GM19397 (cell line): ENCODE results near the gene ISY1.
A peak's percentile ranks its signal among the peaks of the same experiment; 100 is the strongest.
"Not testable (repeated sequence)": the region's sequence is repeated elsewhere in the genome, so short reads cannot be mapped to it uniquely, and the experiment has no call there.

ENCODE experiments used
- ATAC-seq: cut with Tn5 transposase; IDR thresholded peaks from one replicate; pipeline ENCODE4 v1.9.1; 2021; ENCODE audit warnings: mild to moderate bottlenecking, moderate library complexity; ENCODE audit not compliant: unreplicated experiment

ISY1 gene

DNA sequence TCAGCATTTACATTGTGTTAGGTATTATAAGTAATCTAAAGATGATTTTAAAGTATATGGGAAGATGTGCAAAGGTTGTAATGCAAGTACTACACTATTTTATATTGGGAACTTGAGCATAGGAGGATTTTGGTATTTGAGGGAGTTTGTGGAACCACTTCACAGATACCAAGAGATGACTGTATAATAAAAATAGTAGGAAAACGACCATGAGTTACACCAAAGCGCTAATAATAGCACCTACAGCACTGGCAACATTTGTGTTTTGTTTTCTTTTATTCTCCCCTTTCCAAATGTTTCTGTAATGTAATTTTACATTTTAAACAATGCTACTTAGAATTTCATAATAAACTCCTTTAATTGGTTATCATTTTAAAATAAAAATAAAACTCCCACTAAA, 12.3 kb upstream of the ISY1 start:
- ATAC-seq, result no peak

- no peak for ATAC-seq
Measured at GRCh38 chr3:129166579-129167332, 5.9 kb upstream of the ISY1 start.

DNA sequence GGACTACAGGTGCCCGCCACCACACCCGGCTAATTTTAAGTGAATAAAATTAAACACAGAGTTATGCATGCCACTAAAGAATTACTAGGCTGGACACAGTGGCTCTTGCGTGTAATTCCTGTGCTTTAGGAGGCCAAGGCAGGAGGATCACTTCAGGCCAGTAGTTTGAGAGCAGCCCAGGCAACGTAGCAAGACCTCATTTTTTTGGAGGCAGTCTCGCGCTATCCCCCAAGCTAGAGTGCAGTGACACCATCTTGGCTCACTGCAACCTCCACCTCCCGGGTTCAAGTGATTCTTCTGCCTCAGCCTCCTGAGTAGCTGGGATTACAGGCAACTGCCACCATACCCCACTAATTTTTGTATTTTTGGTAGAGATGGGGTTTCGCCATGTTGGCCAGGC, 4.7 kb upstream of the ISY1 start:
- ATAC-seq, result not testable (repeated sequence)

DNA sequence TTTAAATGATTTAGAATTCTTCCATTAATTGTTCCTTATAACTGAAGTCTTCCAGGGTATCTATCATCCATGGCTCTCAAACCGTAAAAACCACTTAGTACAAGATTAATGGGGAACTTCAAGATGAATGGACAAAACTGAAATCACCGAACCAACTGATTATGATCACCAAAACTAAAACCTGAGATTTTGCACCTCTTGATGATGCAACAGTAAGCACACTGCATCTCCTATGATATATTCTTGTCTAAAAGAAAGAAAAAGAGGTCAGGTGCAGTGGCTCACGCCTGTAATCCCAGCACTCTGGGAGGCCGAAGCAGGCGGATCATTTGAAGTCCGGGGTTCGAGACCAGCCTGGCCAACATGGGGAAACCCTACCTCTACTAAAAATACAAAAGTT, 3.6 kb upstream of the ISY1 start:
- no peak for ATAC-seq

- no peak for ATAC-seq
Measured at GRCh38 chr3:129162729-129163579, 2.1 kb upstream of the ISY1 start.

DNA sequence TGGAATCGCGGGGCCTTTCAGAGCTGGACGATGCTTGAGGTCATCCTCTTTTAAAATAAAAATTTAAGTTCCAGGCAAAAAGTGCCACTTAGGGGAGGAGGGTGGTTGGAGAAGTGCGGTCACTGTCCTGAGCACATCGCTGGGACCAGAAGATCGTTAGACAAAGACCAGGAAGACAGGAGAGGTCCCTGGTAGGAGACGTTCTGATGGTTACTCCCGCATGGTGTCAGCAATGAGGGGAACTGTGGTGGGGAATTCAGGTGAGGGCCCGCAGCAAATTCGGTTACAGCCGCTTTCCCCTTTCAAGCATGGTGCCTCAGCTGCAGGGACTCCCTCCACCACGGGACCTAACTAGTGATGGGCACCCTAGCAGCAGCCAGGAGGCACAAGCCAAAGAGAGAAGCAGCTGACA, 1.0 kb upstream of the ISY1 start:
- no peak for ATAC-seq

DNA sequence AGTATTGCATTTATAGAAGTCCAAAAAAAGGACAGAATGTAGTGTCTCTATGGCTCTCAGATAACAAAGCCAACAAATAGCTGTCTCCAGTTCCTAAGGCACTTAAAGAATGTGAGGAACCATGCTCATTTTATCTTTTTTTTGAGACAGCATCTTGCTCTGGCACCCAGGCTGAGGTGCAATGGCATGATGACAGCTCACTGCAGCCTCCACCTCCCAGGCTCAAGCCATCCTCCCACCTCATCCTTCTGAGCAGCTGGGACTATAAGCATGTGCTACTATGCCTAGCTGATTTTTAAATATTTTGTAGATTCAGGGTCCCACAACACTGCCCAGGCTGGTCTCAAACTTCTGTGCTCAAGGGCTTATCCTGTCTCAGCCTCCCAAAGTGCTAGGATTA, 16.1 kb downstream of the ISY1 start:
- ATAC-seq, result no peak

DNA sequence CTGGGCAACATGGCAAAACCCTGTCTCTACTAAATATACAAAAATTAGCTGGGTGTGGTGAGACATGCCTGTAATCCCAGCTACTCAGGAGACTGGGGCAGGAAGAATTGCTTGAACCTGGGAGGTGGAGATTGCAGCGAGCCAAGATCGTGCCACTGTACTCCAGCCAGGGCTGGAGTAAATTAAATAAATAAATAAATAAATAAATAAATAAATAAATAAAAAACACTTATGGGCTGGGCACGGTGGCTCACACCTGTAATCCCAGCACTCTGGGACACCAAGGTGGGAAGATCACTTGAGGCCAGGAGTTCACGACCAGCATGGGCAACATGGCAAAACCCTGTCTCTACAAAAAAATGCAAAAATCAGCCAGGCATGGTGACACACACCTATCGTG, 19.9 kb downstream of the ISY1 start:
- not testable (repeated sequence) for ATAC-seq

- no peak for ATAC-seq
Measured at GRCh38 chr3:129139911-129140310, 21.0 kb downstream of the ISY1 start.

GRCh38 chr3:129136275-129136674, 24.6 kb downstream of the ISY1 start:
- ATAC-seq, result not testable (repeated sequence)

- ATAC-seq, result no peak
Measured at GRCh38 chr3:129132097-129132866, 28.6 kb downstream of the ISY1 start.

DNA sequence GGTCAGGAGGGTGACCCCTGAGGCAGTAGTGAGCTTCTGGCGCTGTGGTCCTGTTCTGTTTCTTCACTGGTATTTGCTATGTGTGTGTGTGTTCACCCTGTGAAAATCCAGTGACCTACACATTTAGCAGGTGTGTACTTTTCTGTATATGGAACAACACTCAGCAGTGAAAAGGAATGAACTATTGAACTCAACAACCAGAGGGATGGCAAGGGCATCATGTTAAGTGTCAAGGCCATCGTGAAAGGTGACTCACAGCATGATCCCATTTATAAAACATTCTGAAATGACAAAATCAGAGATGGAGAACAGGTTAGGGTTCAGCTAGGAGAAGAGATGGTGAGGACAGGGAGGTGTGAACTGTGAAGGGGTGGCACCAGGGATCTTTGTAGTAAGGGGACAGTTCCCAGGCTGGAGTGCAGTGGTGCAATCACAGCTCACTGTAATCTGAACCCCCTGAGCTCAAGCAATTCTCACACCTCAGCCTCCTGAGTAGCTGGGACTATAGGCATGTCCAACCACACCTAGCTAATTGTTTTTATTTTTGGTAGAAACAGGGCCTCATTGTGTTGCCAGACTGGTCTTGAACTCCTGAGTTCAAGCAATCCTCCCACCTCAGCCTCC, 29.3 kb downstream of the ISY1 start:
- ATAC-seq, result no peak

- no peak for ATAC-seq
Measured at GRCh38 chr3:129130291-129130813, 30.5 kb downstream of the ISY1 start.

- no peak for ATAC-seq
Measured at GRCh38 chr3:129128357-129129155, 32.3 kb downstream of the ISY1 start.

- ATAC-seq, result no peak
Measured at GRCh38 chr3:129126726-129127280, 34.1 kb downstream of the ISY1 start.

GRCh38 chr3:129123314-129124060, 37.4 kb downstream of the ISY1 start:
- ATAC-seq, result no peak

GRCh38 chr3:129122412-129123011, 38.4 kb downstream of the ISY1 start:
- ATAC-seq, result no peak

DNA sequence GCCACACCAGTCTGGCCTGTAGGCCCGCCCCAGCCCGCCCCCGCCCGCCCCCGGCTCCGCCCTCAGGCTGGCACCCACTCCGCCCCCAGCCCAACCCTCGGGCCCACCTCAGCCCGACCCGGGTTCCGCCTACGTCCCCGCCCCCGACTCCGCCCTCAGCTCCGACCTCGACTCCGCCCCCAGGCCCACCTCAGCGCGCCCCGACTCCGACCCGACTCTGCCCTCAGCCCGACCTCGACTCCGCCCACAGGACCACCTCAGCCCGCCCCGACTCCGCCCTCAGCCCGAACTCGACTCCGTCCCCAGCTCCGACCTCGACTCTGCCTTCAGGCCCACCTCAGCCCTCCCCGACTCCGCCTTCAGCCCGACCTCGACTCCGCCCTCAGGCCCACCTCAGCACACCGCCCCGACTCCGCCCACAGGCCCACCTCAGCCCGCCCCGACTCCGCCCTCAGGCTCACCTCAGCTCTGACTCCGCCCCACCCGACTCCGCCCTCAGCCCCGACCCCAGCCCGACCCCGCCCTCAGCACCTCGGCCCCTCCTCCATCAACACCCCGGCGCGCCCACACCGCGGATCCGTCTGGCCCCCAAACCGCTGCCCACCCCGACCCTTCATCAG, 39.0 kb downstream of the ISY1 start, which contains the start of gene RAB43:
RAB43 (minus strand) TSS at position 13 of the 620 bp plus-strand sequence. CDS start 315 bp downstream, outside the sequence.
- peak; percentile 43 for ATAC-seq
